ENCODE data around the gene ADAT2. TPM values are rescaled to one million over a fixed set of nuclear protein-coding genes. Genes with fewer than 3 reads are reported as not detected.

ADAT2 gene
- polyA plus RNA-seq, 1 of the 3 experiments (the other 2 are of a cell fraction) = 5.4 TPM

DNA sequence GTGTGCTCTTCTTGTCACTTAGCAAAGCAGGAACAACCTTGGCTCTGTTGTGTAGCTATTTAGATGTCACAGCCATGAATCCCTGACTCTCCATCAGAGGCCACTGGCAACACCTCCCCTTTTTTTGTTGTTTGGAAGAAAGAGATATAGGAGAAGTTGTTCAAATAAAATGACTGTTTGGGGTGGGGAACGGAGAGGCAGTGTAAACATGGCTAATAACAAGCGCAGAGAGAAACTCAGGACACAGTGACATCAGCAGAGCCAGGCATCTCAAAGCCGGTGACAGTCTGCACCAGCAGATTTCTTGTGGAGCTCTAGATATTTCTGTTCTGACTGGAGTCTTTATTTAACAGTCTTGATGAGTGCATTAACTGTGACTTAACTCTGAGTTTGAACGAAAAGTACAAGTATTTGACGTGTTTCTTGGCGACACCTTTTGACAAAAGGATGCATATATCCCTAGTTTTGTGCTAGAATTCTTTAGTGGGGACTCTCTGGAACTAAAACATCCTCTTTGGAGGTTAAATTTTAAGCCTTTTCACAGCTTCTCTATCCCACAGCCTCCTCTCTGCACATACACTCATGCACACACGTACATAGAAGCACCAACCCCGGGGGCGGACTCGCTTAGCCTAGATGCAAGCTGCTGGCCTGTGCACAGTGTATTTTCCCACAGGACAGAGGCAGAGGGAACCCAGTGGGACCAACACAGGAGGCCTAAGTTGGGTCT, 53.8 kb downstream of the ADAT2 start:
- POLR2A ChIA-PET = no interaction called here
- Histone ChIP-seq H4K20me1 (ENCODE audit: insufficient read depth) (no peaks in the 10 kb centered on the region), H3K27ac (ENCODE audit: low read depth in 2 of 2, low read length in 1 of 2) (no peak overlapping the region), H3K9ac (no peak overlapping the region), H3K9me2 (no peaks in the 10 kb centered on the region), H3K36me3 (replicated peaks in 1 of 2; ENCODE audit: control insufficient read depth in 1 of 2, insufficient read depth in 2 of 2, low read length in 1 of 2) (no peaks in the 10 kb centered on the region), H3K4me1 (ENCODE audit: control insufficient read depth in 1 of 2, insufficient read depth in 2 of 2, low read depth in 1 of 2, low read length in 1 of 2) (no peaks in the 10 kb centered on the region; a peak in 1 of 4 replicates), H2AFZ (ENCODE audit: low read depth) (no peak overlapping the region), H3F3A (replicated peaks; ENCODE audit: insufficient read depth) (no peaks in the 10 kb centered on the region), H3K79me2 (ENCODE audit: insufficient read depth) (no peaks in the 10 kb centered on the region), H3K4me3 (ENCODE audit: low read depth in 2 of 2, low read length in 1 of 2) (no peak overlapping the region), H3K27me3 (ENCODE audit: insufficient read depth) (no peaks in the 10 kb centered on the region), H3K4me2 (no peak overlapping the region), H3K9me3 (no peaks in the 10 kb centered on the region)
- TF ChIP-seq GATA2 (CRISPR knock-in tag; IDR thresholded peaks at IDR 0.05) (no peak), SIN3A (IDR thresholded peaks at IDR 0.05; ENCODE audit: borderline replicate concordance, low read depth, low read length) (no peak), NRF1 (IDR thresholded peaks at IDR 0.05; ENCODE audit: low read depth, low read length) (no peak), MEF2A (IDR thresholded peaks at IDR 0.05; ENCODE audit: borderline replicate concordance, low read depth) (no peak)
- TF ChIP-seq, protein P1, sequence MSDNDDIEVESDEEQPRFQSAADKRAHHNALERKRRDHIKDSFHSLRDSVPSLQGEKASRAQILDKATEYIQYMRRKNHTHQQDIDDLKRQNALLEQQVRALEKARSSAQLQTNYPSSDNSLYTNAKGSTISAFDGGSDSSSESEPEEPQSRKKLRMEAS (IDR thresholded peaks at IDR 0.05; ENCODE audit: low read depth) = no peak
- CTCF ChIA-PET = interaction anchor here (1.2 to 1.9 kb wide), 3 partner anchors 9 to 922 kb away, joined by 3 to 4 read pairs (median 4); no protein-coding TSS in a partner anchor
- DNase-seq = no peak
- WGBS (ENCODE audit: low lambda C conversion rate) = 89% methylated on average over 10 of the region's 10 CpGs

DNA sequence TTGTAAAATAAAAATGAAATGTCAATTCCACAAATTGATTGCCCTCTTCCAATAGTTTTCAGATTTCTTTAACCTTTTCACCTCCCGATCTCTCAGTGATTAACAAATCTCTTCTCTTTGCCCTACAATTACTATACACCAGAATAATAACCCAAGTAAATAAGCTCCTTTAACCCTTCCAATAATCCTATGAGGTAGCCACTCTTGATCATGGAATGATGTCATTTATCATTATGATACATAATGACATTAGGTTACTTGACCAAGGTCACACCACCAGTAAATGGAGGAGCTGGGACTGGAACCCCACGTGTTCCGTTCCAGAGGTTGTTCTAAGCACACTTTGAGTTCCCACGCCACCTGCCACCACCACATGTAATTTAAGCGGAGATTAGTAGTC, 54.8 kb downstream of the ADAT2 start:
- Histone ChIP-seq H3K4me2 (no peak overlapping the region), H3K9me2 (no peaks in the 10 kb centered on the region), H3K79me2 (ENCODE audit: insufficient read depth) (no peaks in the 10 kb centered on the region), H3K9ac (no peak overlapping the region), H3K4me1 (ENCODE audit: control insufficient read depth in 1 of 2, insufficient read depth in 2 of 2, low read depth in 1 of 2, low read length in 1 of 2) (no peaks in the 10 kb centered on the region; a peak in 1 of 4 replicates), H3K9me3 (no peaks in the 10 kb centered on the region), H3F3A (replicated peaks; ENCODE audit: insufficient read depth) (no peaks in the 10 kb centered on the region), H3K27ac (ENCODE audit: low read depth in 2 of 2, low read length in 1 of 2) (no peak overlapping the region), H3K27me3 (ENCODE audit: insufficient read depth) (no peaks in the 10 kb centered on the region), H4K20me1 (ENCODE audit: insufficient read depth) (no peaks in the 10 kb centered on the region), H3K36me3 (replicated peaks in 1 of 2; ENCODE audit: control insufficient read depth in 1 of 2, insufficient read depth in 2 of 2, low read length in 1 of 2) (no peaks in the 10 kb centered on the region), H3K4me3 (ENCODE audit: low read depth in 2 of 2, low read length in 1 of 2) (no peak overlapping the region), H2AFZ (ENCODE audit: low read depth) (no peak overlapping the region)
- CTCF ChIA-PET = interaction anchor here (0.6 to 1.9 kb wide), 4 partner anchors 8 to 921 kb away, joined by 3 to 4 read pairs (median 4); no protein-coding TSS in a partner anchor
- TF ChIP-seq JUND (IDR thresholded peaks at IDR 0.05) (no peak), EP300 (IDR thresholded peaks at IDR 0.05; ENCODE audit: borderline replicate concordance in 1 of 2, low read depth in 1 of 2, low read length in 1 of 2) (no peak)
- DNase-seq = no peak
- POLR2A ChIA-PET = no interaction called here
- WGBS (ENCODE audit: low lambda C conversion rate) = 94% methylated on average over 4 of the region's 5 CpGs

DNA sequence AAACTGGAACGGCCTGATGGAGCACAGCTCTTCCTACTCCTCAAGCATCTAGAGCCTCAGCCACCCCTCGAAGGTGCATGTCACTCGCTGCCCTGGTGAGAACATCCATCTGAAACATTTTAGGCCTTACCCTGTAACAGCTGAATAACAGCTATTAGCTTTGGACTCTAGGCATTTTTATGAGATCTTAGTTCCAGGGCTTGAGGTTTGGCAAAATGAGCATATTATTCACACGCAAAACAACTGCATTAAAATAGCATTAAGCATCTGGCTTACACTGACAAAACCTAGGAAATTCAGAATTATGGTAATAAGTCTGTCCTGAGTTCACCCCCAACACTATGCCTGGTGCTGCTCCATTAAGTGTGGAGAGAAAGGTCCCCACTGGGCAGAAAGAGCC, 56.1 kb downstream of the ADAT2 start:
- Histone ChIP-seq H3K79me2 (ENCODE audit: insufficient read depth) (no peaks in the 10 kb centered on the region), H3K4me1 (ENCODE audit: control insufficient read depth in 1 of 2, insufficient read depth in 2 of 2, low read depth in 1 of 2, low read length in 1 of 2) (no peaks in the 10 kb centered on the region; a peak in 1 of 4 replicates), H3K4me3 (ENCODE audit: low read depth in 2 of 2, low read length in 1 of 2) (no peak overlapping the region), H3K9me3 (no peaks in the 10 kb centered on the region), H3F3A (replicated peaks; ENCODE audit: insufficient read depth) (no peaks in the 10 kb centered on the region), H3K9ac (no peak overlapping the region), H3K9me2 (no peaks in the 10 kb centered on the region), H2AFZ (ENCODE audit: low read depth) (no peak overlapping the region), H3K27ac (ENCODE audit: low read depth in 2 of 2, low read length in 1 of 2) (no peak overlapping the region), H4K20me1 (ENCODE audit: insufficient read depth) (no peaks in the 10 kb centered on the region), H3K36me3 (replicated peaks in 1 of 2; ENCODE audit: control insufficient read depth in 1 of 2, insufficient read depth in 2 of 2, low read length in 1 of 2) (no peaks in the 10 kb centered on the region), H3K27me3 (ENCODE audit: insufficient read depth) (no peaks in the 10 kb centered on the region), H3K4me2 (no peak overlapping the region)
- ChIA-PET POLR2A (no interaction called here), CTCF (no interaction called here)
- DNase-seq = no peak
- WGBS (ENCODE audit: low lambda C conversion rate) = 61% methylated on average over 4 of the region's 4 CpGs
- TF ChIP-seq FOXJ3 (CRISPR knock-in tag; IDR thresholded peaks at IDR 0.05) = no peak
- TF ChIP-seq, protein P2, sequence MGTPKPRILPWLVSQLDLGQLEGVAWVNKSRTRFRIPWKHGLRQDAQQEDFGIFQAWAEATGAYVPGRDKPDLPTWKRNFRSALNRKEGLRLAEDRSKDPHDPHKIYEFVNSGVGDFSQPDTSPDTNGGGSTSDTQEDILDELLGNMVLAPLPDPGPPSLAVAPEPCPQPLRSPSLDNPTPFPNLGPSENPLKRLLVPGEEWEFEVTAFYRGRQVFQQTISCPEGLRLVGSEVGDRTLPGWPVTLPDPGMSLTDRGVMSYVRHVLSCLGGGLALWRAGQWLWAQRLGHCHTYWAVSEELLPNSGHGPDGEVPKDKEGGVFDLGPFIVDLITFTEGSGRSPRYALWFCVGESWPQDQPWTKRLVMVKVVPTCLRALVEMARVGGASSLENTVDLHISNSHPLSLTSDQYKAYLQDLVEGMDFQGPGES (IDR thresholded peaks at IDR 0.05; ENCODE audit: low read depth, low read length) = no peak
- no peak for TF ChIP-seq TAF1 (IDR thresholded peaks at IDR 0.05; ENCODE audit: borderline replicate concordance, low read depth, low read length)
- TF ChIP-seq MXI1 (IDR thresholded peaks at IDR 0.05; ENCODE audit: low read depth, low read length) = no peak
- TF ChIP-seq RCOR1 (IDR thresholded peaks at IDR 0.05; ENCODE audit: low read length) = no peak
- no peak for TF ChIP-seq MEF2A (IDR thresholded peaks at IDR 0.05; ENCODE audit: borderline replicate concordance, low read depth)
- TF ChIP-seq RFX5 (IDR thresholded peaks at IDR 0.05; ENCODE audit: low read length) = no peak
- TF ChIP-seq, protein P3, sequence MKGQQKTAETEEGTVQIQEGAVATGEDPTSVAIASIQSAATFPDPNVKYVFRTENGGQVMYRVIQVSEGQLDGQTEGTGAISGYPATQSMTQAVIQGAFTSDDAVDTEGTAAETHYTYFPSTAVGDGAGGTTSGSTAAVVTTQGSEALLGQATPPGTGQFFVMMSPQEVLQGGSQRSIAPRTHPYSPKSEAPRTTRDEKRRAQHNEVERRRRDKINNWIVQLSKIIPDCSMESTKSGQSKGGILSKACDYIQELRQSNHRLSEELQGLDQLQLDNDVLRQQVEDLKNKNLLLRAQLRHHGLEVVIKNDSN (IDR thresholded peaks at IDR 0.05; ENCODE audit: borderline replicate concordance, low read depth) = no peak
- TF ChIP-seq FOSL2 (IDR thresholded peaks at IDR 0.05; ENCODE audit: borderline replicate concordance, low read depth) = no peak
- TF ChIP-seq, protein P4, sequence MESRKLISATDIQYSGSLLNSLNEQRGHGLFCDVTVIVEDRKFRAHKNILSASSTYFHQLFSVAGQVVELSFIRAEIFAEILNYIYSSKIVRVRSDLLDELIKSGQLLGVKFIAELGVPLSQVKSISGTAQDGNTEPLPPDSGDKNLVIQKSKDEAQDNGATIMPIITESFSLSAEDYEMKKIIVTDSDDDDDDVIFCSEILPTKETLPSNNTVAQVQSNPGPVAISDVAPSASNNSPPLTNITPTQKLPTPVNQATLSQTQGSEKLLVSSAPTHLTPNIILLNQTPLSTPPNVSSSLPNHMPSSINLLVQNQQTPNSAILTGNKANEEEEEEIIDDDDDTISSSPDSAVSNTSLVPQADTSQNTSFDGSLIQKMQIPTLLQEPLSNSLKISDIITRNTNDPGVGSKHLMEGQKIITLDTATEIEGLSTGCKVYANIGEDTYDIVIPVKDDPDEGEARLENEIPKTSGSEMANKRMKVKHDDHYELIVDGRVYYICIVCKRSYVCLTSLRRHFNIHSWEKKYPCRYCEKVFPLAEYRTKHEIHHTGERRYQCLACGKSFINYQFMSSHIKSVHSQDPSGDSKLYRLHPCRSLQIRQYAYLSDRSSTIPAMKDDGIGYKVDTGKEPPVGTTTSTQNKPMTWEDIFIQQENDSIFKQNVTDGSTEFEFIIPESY (IDR thresholded peaks at IDR 0.05; ENCODE audit: borderline replicate concordance, low read depth) = no peak
